Stimulated activated CD4-positive, alpha-beta T cell treated with anti-CD3 and anti-CD28 coated beads, Interleukin-4, amount 100 ng/mL, for 1 hour (primary cell): ENCODE data around the gene TXNRD1.
"Not testable (repeated sequence)": the region's sequence is repeated elsewhere in the genome, so short reads cannot be mapped to it uniquely, and the experiment has no call there.

Source experiments
- DNase-seq: peaks from one replicate; pipeline ENCODE4 v3.0.0-alpha.2; 2020

TXNRD1 gene

DNA sequence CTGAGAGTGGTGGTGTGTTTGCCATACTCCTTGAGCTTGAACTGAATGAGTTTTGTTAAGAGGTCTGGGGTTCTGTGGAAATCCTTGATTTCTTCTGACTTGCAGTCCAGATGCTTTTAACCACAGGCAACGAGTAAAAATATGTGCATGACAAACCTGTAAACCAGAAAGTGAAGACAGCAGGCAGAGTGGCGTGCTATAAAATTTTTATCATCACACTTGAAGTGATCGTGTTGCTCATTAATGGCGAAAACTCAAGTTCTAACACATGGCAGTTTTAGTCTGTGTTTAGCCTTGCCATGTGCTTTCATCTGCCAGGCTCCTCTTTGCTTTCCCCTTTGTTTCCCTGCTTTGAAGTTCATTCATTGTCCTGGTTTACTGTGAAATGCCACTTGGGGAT is 28.0 kb downstream of the TXNRD1 start:
- DNase-seq, result no peak

DNA sequence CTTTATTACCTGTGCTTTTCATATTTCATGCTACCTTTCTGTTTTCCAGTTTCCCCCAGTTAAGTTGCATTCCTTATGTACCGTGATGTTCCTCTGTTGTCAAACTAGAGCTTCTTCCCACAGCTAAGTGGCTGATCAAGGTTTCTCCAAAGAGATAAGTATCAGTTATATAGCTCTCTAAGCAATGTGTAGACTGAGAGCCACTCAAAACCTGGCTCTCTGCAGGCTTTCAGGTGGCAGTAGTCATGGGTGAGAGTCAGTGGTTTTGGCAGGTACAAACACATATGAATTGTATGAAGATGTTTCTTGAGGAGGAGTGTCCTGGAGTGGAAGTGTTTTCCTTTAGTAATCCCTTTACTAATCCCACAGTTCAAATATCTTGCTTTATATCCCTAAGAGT is 28.4 kb downstream of the TXNRD1 start:
- DNase-seq, result no peak

DNA sequence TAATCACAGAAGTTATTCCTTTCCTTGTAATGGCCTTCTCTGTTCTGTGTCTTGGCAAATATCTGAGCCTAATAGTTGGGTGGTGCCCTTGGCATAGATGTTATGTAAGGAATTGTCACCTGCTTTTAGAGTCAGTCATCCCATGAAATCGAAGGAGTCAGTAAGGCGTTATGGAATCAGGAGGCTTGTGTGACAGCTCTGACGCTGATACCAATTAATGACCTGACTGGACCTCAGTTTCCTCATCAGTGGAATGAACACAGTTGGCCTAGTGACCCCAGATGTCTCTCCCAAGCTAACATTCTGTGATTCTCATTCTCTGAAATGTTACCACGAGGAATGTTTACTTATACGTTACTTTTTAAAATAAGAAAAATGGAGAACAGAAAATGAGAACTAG is 32.1 kb downstream of the TXNRD1 start:
- no peak for DNase-seq

DNA sequence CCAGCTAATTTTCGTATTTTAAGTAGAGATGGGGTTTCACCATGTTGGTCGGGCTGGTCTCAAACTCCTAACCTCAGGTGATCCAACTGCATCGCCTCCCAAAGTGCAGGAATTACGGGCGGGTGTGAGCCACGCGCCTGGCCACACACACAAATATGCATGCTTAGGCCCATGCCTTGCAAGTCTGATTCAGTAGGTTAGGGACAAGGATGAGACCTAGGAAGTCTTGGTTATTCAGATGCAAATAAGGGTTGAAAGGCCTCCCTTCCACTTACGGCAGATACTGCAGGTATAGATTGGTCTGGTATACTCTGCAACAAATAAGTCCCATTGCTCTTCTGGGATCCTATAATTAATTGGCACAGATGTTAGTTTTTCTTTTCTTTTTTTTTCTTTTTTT is 32.9 kb downstream of the TXNRD1 start:
- no peak for DNase-seq

DNA sequence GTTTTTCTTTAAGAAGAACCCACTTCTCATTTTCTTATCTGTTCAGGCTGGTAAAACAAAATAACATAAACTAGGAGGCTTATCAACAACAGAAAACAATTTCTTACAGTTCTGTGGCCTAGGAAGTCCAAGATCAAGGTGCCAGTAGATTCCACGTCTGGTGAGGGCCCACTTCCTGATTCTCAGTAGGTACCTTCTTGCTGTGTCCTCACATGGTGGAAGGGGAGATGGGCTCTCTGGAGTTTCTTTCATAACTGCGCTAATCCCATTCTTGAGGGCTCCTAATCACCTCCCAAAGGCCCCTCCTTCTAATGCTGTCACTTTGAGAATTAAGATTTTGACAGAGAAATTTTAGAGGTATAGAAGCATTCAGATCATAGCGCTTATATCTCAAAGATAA is 33.4 kb downstream of the TXNRD1 start:
- DNase-seq, result no peak

DNA sequence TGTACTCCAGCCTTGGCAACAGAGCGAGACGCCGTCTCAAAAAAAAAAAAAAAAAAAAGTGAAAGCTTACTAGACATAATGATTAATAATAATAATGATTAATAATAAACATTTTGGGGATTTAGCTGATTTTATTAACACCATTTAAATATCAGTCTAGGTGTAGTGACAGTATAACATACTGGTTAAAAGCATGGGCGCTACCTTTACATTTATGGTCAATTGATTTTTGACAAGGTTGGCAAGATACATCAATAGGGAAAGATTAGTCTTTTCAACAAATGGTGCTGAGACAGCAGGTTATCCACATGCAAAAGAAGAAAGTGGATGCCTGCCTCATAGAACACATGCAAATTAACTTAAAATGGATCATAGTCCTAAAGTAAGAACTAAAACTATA is 34.3 kb downstream of the TXNRD1 start:
- no peak for DNase-seq

- no peak for DNase-seq
Observed at GRCh38 chr12:104250366-104251125, 35.0 kb downstream of the TXNRD1 start.

DNA sequence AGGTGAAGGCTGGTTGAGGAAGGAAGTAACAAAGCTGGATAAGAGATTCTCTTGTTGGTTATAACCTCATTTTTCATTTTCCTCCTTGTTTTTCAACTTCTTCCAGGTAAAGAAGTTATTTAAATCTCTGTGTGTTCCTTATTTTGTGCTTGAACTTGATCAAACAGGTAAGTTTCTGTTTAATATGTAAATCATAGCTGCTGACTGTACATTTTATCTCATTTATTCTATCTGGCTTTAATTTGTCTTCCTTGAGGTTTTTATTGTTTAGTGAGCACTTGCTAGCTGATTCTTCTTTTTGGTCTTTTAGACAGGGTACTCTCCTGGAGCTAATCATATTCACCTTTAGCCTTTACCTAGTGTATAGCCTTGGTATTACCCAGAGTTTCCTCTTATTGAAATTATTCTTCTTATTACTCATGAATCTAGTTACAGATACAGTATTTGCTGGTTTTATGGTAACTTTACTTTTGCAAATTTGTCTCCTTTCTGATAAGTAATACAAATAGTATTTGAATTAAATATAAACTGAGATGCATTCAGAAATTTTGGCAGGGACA is 42.4 kb downstream of the TXNRD1 start:
- no peak for DNase-seq

GRCh38 chr12:104258476-104259067 is 43.0 kb downstream of the TXNRD1 start:
- no peak for DNase-seq

- no peak for DNase-seq
Observed at GRCh38 chr12:104263026-104263425, 47.4 kb downstream of the TXNRD1 start.

- no peak for DNase-seq
Observed at GRCh38 chr12:104263580-104264358, 48.2 kb downstream of the TXNRD1 start.

GRCh38 chr12:104265436-104265835 is 49.9 kb downstream of the TXNRD1 start:
- DNase-seq, result not testable (repeated sequence)

DNA sequence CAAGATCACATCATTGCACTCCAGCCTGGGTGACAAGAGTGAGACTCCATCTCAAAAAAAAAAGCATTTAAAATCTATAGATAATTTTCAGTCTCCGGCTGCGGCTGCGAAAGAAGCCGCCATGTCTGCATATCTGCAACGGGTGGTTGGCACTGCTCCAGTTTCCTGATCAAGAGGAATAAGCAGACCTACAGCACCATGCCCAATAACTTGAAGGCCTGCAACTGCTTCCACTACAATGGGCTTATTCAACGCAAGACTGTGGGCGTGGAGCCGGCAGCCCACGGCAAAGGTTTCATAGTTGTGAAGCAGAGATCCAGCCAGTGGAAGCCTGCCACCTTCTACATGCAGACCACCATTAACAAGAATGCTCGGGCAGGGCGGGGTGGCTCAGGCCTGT is 57.4 kb downstream of the TXNRD1 start:
- DNase-seq, result no peak

- DNase-seq, result no peak
Observed at GRCh38 chr12:104273503-104273902, 57.9 kb downstream of the TXNRD1 start.

DNA sequence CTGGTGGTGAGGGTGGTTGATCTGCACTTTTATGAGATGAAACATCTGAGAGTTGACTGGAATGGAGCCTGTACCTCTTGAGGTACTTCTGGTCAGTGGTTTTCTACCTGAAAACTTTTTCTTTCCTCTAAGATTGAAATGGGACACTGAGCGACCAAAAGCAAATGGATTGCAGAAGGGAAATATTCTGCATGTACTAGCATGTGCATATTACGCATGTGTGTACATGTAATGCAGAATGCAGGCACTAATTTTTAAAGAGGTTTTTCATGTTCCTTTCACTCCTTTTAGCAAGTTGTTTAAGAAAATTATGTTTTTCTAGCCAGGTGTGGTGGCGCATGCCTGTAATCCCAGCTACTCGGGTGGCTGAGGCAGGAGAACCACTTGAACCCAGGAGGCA is 59.2 kb downstream of the TXNRD1 start:
- DNase-seq, result no peak

DNA sequence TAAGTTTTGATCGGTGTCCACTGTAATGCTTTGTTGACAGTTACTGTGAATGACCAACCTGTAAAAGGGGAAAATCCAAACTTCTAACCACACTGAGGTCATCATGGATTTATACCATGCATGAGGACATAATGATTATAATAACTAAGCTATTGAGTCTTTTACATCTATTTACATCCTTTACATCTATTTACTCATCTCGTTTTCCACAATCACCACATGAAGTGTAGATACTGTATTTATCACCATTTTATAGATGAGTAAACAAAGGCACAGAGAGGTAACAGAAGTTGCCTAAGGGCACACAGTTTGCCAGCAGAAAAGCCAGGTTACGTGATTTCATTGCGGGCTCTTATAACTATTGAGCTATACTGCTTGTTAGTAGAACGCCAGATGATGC is 60.1 kb downstream of the TXNRD1 start:
- no peak for DNase-seq

- no peak for DNase-seq
Observed at GRCh38 chr12:104276273-104277131, 60.9 kb downstream of the TXNRD1 start.

GRCh38 chr12:104279164-104279563 is 63.6 kb downstream of the TXNRD1 start:
- no peak for DNase-seq

DNA sequence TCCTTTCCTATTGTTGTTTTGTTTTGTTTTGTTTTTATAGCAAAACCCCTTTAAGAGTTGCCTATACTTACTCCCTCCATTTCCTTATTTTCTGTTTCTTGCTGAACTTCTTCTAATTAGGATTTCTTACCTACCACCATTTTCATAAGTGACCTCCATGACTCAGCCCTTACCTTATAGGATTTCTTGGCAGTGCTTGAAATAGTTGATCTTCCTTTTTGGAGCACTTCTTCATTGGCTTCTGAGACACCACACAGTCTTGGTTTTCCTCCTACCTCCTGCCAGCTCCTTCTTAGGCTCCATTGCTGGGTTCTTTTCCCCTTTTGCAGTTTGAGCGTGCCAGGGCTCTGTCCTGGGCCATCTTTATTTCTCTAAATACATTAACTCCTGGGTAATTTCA is 64.5 kb downstream of the TXNRD1 start:
- DNase-seq, result no peak

GRCh38 chr12:104280717-104281458 is 65.3 kb downstream of the TXNRD1 start:
- DNase-seq, result no peak

GRCh38 chr12:104281636-104282035 is 66.1 kb downstream of the TXNRD1 start:
- no peak for DNase-seq

DNA sequence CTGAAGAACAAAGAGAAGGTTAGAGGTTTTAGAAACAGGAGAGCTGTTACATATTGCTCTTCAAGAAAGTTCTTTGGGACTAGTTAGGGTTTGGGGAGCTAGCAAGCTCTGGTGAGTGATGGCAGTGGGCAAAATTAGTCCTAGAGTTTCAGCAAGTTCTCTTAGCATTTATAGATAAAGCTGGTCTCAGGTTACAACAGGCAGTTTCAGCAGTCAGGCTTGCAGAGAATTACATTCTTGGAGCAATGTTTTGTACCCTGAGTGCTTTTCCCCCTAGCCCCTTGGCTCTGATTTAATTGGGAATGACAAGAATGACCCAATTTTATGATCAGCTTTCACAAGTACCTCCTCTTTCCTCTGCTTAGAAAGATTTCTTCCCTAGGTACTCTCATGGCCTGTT is 66.5 kb downstream of the TXNRD1 start:
- no peak for DNase-seq
